ENCODE results near the gene NRXN3. TPM values are rescaled to one million over a fixed set of nuclear protein-coding genes. Genes with fewer than 3 reads are reported as not detected.

The NRXN3 gene
- total RNA-seq, 4 donors from 2014 or later = 0.04 to 0.16 TPM; not detected in 2

DNA sequence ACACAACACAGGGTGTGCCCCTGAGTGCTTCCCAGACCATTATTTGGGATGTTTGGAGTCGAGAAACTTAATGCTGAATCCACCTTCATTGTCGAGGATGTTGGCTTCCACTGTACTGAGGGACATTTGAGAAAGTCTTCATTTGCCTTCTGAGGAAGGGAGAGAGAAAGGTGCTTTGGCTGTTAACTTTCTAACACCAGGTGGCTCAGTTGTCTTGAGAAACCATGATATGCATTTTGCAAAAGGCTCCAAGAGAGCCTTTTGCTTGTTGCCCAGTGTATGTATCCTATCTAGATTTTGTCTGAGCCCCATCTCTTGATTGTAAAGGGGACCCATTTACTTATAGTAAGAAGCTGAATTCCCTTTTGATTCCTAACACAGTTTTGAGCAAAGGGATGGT, 28.6 kb upstream of the NRXN3 start:
- TF ChIP-seq, protein P1, sequence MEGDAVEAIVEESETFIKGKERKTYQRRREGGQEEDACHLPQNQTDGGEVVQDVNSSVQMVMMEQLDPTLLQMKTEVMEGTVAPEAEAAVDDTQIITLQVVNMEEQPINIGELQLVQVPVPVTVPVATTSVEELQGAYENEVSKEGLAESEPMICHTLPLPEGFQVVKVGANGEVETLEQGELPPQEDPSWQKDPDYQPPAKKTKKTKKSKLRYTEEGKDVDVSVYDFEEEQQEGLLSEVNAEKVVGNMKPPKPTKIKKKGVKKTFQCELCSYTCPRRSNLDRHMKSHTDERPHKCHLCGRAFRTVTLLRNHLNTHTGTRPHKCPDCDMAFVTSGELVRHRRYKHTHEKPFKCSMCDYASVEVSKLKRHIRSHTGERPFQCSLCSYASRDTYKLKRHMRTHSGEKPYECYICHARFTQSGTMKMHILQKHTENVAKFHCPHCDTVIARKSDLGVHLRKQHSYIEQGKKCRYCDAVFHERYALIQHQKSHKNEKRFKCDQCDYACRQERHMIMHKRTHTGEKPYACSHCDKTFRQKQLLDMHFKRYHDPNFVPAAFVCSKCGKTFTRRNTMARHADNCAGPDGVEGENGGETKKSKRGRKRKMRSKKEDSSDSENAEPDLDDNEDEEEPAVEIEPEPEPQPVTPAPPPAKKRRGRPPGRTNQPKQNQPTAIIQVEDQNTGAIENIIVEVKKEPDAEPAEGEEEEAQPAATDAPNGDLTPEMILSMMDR (IDR thresholded peaks at IDR 0.05 in 4 of 5, conservative IDR thresholded peaks at IDR 0.05 in 1 of 5) = no peak
- TF ChIP-seq POLR2A (IDR thresholded peaks at IDR 0.05) = no peak
- Histone ChIP-seq H3K36me3 (no peaks in the 10 kb centered on the region), H3K27me3 (no peaks in the 10 kb centered on the region), H3K4me1 (no peaks in the 10 kb centered on the region), H3K9me3 (no peaks in the 10 kb centered on the region), H3K4me3 (no peak overlapping the region), H3K27ac (no peak overlapping the region)
- intact Hi-C loops (cut with DNase I; ENCODE audit: low total_unique reads) (no loop called here), in situ Hi-C loops (cut with MboI; ENCODE audit: low sequenced_read_pairs in 4 of 4) (no loop called here)
- ATAC-seq = no peak
- DNase-seq = no peak

GRCh38 chr14:78142998-78143397, 27.2 kb upstream of the NRXN3 start:
- H3K36me3 ChIP-seq = no peaks in the 10 kb centered on the region
- intact Hi-C loops (cut with DNase I; ENCODE audit: low total_unique reads) = no loop called here
- no peaks in the 10 kb centered on the region for H3K9me3 ChIP-seq
- H3K4me3 ChIP-seq = no peak overlapping the region
- no peaks in the 10 kb centered on the region for H3K4me1 ChIP-seq
- DNase-seq (no peak), ATAC-seq (no peak)
- TF ChIP-seq, protein P1 (IDR thresholded peaks at IDR 0.05 in 4 of 5, conservative IDR thresholded peaks at IDR 0.05 in 1 of 5) = no peak
- TF ChIP-seq POLR2A (IDR thresholded peaks at IDR 0.05) = no peak
- no peaks in the 10 kb centered on the region for H3K27me3 ChIP-seq
- in situ Hi-C loops (cut with MboI; ENCODE audit: low sequenced_read_pairs in 4 of 4) = no loop called here
- no peak overlapping the region for H3K27ac ChIP-seq

- intact Hi-C loops (cut with DNase I; ENCODE audit: low total_unique reads) (no loop called here), in situ Hi-C loops (cut with MboI; ENCODE audit: low sequenced_read_pairs in 4 of 4) (no loop called here)
- Histone ChIP-seq H3K27ac (no peak overlapping the region), H3K36me3 (no peaks in the 10 kb centered on the region), H3K4me1 (no peaks in the 10 kb centered on the region), H3K9me3 (no peaks in the 10 kb centered on the region), H3K4me3 (no peak overlapping the region), H3K27me3 (no peaks in the 10 kb centered on the region)
- no peak for TF ChIP-seq POLR2A (IDR thresholded peaks at IDR 0.05)
- TF ChIP-seq, protein P1 (IDR thresholded peaks at IDR 0.05 in 4 of 5, conservative IDR thresholded peaks at IDR 0.05 in 1 of 5) = no peak
- ATAC-seq = no peak
- no peak for DNase-seq
Observed at GRCh38 chr14:78143489-78144145, 26.6 kb upstream of the NRXN3 start.

DNA sequence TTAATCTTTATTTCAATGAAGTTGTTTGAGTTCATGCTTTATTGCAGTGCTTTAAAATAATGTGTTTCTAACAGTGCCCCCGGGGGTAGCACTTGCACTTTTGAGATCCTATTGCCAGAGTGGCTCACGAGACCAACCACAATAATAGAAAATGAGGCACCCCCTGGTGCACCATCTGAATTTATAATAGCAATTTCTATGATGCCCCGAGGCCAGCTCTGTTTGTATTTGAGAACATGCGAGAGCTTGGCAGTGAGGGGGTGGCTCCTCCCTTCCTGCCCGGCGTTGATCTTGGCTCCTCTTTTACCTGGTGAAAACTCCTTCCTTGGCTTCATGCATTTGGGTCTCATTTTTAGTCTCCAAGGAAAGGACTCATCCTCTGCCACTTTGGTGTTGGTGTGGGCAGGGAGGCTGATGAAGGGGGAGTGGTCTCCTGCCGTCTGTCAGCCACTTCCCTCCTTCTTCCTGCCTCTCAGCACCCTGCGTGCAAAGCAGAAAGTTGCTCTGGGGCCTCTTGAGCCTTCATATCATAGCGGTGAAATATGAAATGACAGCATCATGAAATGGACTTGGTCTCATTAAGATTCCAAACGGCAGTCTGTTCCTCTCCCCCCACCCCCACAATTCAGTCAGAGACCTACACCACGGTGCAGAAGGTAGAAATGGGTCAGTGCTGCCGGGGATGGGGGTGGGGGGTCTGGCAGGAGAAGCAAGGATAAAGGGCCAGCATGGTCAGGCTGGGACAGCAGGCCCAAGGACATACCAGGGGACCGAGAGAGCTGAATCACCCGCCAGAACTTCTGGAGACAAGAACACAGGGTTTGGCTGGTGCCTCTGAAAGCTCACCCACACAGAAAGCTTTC, 17.7 kb upstream of the NRXN3 start:
- TF ChIP-seq POLR2A (IDR thresholded peaks at IDR 0.05) = no peak
- TF ChIP-seq, protein P1 (IDR thresholded peaks at IDR 0.05 in 4 of 5, conservative IDR thresholded peaks at IDR 0.05 in 1 of 5) = no peak
- no peak for DNase-seq
- Histone ChIP-seq H3K27me3 (no peaks in the 10 kb centered on the region), H3K27ac (no peak overlapping the region), H3K4me1 (no peaks in the 10 kb centered on the region), H3K9me3 (no peaks in the 10 kb centered on the region), H3K4me3 (no peak overlapping the region), H3K36me3 (no peaks in the 10 kb centered on the region)
- no peak for ATAC-seq
- in situ Hi-C loops (cut with MboI; ENCODE audit: low sequenced_read_pairs in 4 of 4) = no loop called here
- intact Hi-C loops (cut with DNase I; ENCODE audit: low total_unique reads) = no loop called here
